H7 (cell line): ENCODE measurements around the gene CDH15. TPM values are rescaled to one million over a fixed set of nuclear protein-coding genes. Genes with fewer than 3 reads are reported as not detected.

Experiments
- DNase-seq: peaks from one replicate; pipeline ENCODE4 v3.0.0; 2012
- H3K27me3 ChIP-seq: 2 replicates; pipeline ENCODE4 v1.6.0; 2011; ENCODE audit warnings: mild to moderate bottlenecking, low read length; ENCODE audit not compliant: control insufficient read depth, insufficient read depth
- H3K36me3 ChIP-seq: replicated peaks from 2 replicates; pipeline ENCODE4 v1.5.1; 2011; ENCODE audit warnings: low read length; ENCODE audit not compliant: control insufficient read depth, insufficient read depth
- H3K4me3 ChIP-seq: 2 replicates; pipeline ENCODE4 v1.5.1; 2011; ENCODE audit warnings: low read depth, mild to moderate bottlenecking, control low read depth, low read length, moderate library complexity; ENCODE audit not compliant: insufficient read depth
- total RNA-seq: library from RNA; depleted of rRNA; stranded (reverse); fragments of >200 nt; shearing (Covaris generic); gene quantifications from 2 replicates; pipeline ENCODE4 v1.2.3, GENCODE V29; 2014; rRNA removed

Gene CDH15
- 0.07 and 0.10 TPM in 2 replicates for total RNA-seq

- DNase-seq, result peak; percentile 100
- no peaks in the 10 kb centered on the region for H3K36me3 ChIP-seq
- peak within 1 kb of the TSS; percentile 52 for H3K4me3 ChIP-seq
- H3K27me3 ChIP-seq, result peaks cover 14% of the 10 kb centered on the region
Measured at GRCh38 chr16:89171216-89172170, at the start of gene CDH15. CDH15 (plus strand) TSS chr16:89171748; CDS start chr16:89171832, 84 bp downstream.

- Histone ChIP-seq H3K4me3 (no peak overlapping the region), H3K27me3 (no peaks in the 10 kb centered on the region), H3K36me3 (peaks cover 4% of the 10 kb centered on the region)
- DNase-seq, result no peak
Measured at GRCh38 chr16:89122322-89122851, 49.2 kb upstream of the CDH15 start.

- Histone ChIP-seq H3K27me3 (no peaks in the 10 kb centered on the region), H3K4me3 (no peak overlapping the region), H3K36me3 (peaks cover 4% of the 10 kb centered on the region)
- DNase-seq, result no peak
Measured at GRCh38 chr16:89123001-89123830, 48.3 kb upstream of the CDH15 start.

- Histone ChIP-seq H3K4me3 (no peak overlapping the region), H3K27me3 (no peaks in the 10 kb centered on the region), H3K36me3 (peaks cover 4% of the 10 kb centered on the region)
- no peak for DNase-seq
Measured at GRCh38 chr16:89123831-89124100, 47.8 kb upstream of the CDH15 start.

- Histone ChIP-seq H3K36me3 (peaks cover 1% of the 10 kb centered on the region), H3K4me3 (no peak overlapping the region), H3K27me3 (no peaks in the 10 kb centered on the region)
- DNase-seq, result no peak
Measured at GRCh38 chr16:89129378-89129777, 42.2 kb upstream of the CDH15 start.

- Histone ChIP-seq H3K4me3 (no peak overlapping the region), H3K27me3 (no peaks in the 10 kb centered on the region), H3K36me3 (peaks cover 1% of the 10 kb centered on the region)
- DNase-seq, result no peak
Measured at GRCh38 chr16:89130448-89130847, 41.1 kb upstream of the CDH15 start.

- no peak overlapping the region for H3K4me3 ChIP-seq
- H3K36me3 ChIP-seq, result peaks cover 1% of the 10 kb centered on the region
- DNase-seq, result no peak
- H3K27me3 ChIP-seq, result no peaks in the 10 kb centered on the region
Measured at GRCh38 chr16:89131783-89132182, 39.8 kb upstream of the CDH15 start.

GRCh38 chr16:89132194-89133005 lies 39.1 kb upstream of the CDH15 start:
- Histone ChIP-seq H3K27me3 (no peaks in the 10 kb centered on the region), H3K4me3 (no peak overlapping the region), H3K36me3 (peaks cover 1% of the 10 kb centered on the region)
- no peak for DNase-seq

- no peaks in the 10 kb centered on the region for H3K27me3 ChIP-seq
- no peak overlapping the region for H3K4me3 ChIP-seq
- H3K36me3 ChIP-seq, result peaks cover 1% of the 10 kb centered on the region
- DNase-seq, result no peak
Measured at GRCh38 chr16:89133457-89134127, 38.0 kb upstream of the CDH15 start.

GRCh38 chr16:89134269-89134668 lies 37.3 kb upstream of the CDH15 start:
- H3K27me3 ChIP-seq, result no peaks in the 10 kb centered on the region
- H3K36me3 ChIP-seq, result peaks cover 1% of the 10 kb centered on the region
- no peak for DNase-seq
- H3K4me3 ChIP-seq, result no peak overlapping the region

- DNase-seq, result no peak
- Histone ChIP-seq H3K27me3 (no peaks in the 10 kb centered on the region), H3K36me3 (peaks cover 1% of the 10 kb centered on the region), H3K4me3 (no peak overlapping the region)
Measured at GRCh38 chr16:89135166-89135565, 36.4 kb upstream of the CDH15 start.

GRCh38 chr16:89135971-89136765 lies 35.4 kb upstream of the CDH15 start:
- no peak for DNase-seq
- H3K4me3 ChIP-seq, result no peak overlapping the region
- no peaks in the 10 kb centered on the region for H3K27me3 ChIP-seq
- H3K36me3 ChIP-seq, result peaks cover 1% of the 10 kb centered on the region

- no peak overlapping the region for H3K4me3 ChIP-seq
- H3K36me3 ChIP-seq, result peaks cover 2% of the 10 kb centered on the region
- no peak for DNase-seq
- H3K27me3 ChIP-seq, result no peaks in the 10 kb centered on the region
Measured at GRCh38 chr16:89136931-89137330, 34.6 kb upstream of the CDH15 start.
